Measurements from ENCODE around the gene PLIN4.
A peak's percentile ranks its signal among the peaks of the same experiment; 100 is the strongest.
"Not testable (repeated sequence)": the region's sequence is repeated elsewhere in the genome, so short reads cannot be mapped to it uniquely, and the experiment has no call there.

PLIN4 gene

DNA sequence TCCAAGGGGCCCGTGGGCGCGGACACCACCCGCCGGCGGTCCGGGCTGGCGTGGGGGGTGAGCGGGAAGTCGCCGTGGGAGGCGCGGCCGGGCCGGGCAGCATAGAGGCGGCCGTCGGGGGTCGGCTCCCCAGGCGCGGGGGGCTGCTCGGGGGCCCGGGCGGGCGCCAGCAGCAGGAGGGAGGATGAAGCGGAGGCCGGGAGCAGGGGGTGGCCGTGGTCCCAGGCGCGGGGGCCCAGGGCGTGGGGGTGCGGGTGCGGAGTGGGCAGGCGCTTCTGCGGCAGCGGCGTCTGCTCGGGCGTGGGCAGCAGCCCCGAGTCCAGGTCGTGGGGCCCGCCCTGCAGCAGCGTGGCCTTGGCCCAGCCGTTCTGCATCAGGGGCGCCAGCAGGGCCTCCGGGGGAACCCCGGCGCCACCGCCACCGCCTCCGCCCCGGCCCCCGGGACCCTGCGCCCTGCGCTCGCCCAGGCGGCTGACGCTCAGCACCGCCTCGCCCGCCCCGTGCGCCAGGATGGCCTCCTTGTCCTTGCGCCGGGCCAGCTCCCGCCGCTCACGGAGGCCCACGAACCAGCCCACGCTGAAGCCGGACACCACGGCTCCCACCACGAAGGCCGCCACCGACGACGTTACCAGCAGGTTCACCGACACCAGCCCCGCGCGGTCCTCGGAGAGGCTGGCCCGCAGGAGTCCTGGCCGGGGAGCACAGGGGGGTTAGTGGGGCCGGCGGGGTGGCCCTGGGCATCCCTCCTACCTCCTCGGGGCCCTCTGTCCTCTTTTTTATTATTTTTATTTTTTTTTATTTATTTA is 25.8 kb upstream of the PLIN4 start:
- no peak for DNase-seq

GRCh38 chr19:4542896-4543841 is 24.9 kb upstream of the PLIN4 start:
- no peak for DNase-seq

DNA sequence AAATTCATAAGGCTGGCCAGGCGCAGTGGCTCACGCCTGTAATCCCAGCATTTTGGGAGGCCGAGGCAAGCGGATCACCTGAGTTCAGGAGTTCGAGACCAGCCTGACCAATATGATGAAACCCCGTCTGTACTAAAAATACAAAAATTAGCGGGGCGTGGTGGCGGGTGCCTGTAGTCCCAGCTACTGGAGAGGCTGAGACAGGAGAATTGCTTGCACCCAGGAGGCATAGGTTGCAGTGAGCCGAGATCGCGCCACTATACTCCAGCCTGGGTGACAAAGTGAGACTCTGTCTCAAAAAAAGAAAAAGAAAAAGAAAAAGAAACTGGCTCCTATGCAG is 23.5 kb upstream of the PLIN4 start:
- not testable (repeated sequence) for DNase-seq

- DNase-seq: no peak
Measured at GRCh38 chr19:4541114-4541805, 23.0 kb upstream of the PLIN4 start.

GRCh38 chr19:4539693-4540581 is 21.7 kb upstream of the PLIN4 start, which contains the start of gene LRG1:
LRG1 (minus strand) TSS chr19:4540036; CDS start chr19:4540013, 23 bp downstream.
- DNase-seq: no peak

DNA sequence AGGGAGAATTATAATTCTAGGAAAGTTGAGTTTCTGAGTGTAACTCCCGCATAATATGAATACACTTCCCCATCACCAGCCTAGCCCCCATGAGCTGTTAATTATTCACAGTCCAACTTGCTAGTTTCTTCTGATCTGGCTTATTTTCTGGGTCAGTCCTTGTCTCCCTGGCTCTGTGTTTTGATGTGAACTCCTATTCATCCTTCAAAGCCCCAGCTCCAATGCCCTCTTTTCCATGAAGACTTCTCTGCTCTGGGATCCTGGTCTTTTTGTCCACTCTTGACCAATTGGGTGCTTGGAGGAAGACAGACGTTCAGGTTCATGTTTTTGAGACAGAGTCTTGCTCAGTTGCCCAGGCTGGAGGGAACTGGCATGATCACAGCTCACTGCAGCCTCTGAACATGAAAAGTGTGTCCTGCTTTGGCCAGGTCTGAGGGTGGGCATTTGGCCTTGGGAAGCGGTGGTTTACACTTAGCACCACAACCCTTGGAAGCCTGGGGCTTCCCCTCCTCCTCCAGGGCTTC is 20.9 kb upstream of the PLIN4 start:
- DNase-seq: no peak

DNA sequence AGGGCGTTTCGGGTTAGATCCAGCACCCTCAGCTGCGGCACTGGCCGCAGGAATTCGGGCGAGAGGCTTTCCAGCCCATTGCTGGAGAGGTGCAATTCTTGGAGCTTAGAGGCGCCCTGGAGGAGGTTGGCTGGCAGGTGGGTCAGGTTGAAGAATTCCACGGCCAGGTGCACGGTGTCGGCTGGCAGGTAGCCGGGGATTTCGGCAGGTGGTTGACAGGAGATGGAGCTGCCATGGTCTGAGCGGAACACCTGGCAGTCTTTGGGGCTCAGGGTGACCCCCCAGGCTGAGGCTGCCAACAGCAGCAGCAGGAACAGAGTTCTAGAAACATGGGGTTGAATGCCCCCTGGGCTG is 20.3 kb upstream of the PLIN4 start:
- no peak for DNase-seq

- DNase-seq: peak; percentile 45 to 48
Measured at GRCh38 chr19:4537953-4538600, 19.8 kb upstream of the PLIN4 start.

DNA sequence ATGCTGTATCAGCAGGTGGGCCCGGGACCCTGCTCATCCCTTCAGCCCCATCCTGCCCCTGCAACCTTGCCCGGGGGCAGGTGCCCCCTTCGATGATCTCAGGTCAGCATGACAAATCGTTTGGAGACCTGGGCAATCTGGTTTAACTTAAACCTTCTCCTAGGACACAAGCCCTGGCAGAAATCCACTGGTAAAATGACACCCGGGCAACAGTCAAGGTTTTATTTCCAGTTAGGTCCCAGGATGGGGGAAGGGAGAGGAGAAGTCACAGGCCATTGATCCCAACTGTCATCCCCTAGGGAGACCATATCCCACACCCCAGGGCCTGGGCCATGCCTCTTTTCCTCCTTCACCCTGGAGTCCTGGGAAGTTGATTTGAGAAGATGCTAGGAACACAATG is 18.5 kb upstream of the PLIN4 start:
- DNase-seq: no peak

DNA sequence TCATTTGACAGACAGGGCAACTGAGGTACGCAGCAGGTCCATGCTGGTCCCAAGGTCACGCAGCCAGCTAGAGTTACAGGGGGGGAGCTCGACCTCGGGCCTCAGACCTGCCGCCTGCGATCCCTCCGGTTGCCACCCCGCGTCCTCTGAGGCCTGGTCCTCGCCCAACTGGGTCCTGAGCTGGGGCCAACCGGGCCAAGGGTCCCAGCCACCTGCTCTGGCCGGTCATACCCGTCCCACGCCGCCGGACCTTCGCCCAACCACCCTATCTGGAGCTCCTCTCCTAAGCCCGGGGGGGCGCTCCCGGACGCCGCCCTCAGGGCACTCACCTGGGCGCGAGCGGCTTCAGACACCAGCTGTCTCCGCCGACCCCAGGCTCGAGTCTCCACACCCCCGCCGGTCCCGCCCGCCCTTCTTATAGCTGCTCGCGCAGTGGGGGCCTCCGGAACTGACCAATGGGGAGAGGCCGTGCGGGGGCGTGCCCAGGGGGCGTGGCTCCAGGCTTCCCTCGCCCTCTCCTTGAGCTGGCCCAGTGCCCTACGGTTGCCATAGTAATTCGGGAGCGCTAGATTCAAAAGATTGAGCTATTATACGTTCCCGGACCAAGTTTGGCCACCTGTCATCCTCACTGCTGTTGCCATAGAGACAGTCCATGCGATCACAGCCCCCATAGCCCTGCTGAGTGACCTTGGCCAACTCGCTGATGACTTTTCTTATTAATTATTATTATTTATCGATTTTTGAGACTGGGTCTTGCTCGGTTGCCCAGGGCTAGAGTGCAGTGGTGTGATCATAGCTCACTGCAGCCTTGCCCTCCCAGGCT is 16.8 kb upstream of the PLIN4 start, which contains the start of gene PLIN5:
TSS of gene PLIN5 (minus strand) at position 389 of the 823 bp plus-strand sequence. CDS start 1,150 bp downstream, outside the sequence.
- peak; percentile 71 to 76 for DNase-seq

- no peak for DNase-seq
Measured at GRCh38 chr19:4533835-4534424, 15.6 kb upstream of the PLIN4 start.

GRCh38 chr19:4533334-4533733 is 15.0 kb upstream of the PLIN4 start:
- no peak for DNase-seq

GRCh38 chr19:4531562-4532165 is 13.4 kb upstream of the PLIN4 start:
- peak in 1 of 2 experiments; percentile 28 for DNase-seq

DNA sequence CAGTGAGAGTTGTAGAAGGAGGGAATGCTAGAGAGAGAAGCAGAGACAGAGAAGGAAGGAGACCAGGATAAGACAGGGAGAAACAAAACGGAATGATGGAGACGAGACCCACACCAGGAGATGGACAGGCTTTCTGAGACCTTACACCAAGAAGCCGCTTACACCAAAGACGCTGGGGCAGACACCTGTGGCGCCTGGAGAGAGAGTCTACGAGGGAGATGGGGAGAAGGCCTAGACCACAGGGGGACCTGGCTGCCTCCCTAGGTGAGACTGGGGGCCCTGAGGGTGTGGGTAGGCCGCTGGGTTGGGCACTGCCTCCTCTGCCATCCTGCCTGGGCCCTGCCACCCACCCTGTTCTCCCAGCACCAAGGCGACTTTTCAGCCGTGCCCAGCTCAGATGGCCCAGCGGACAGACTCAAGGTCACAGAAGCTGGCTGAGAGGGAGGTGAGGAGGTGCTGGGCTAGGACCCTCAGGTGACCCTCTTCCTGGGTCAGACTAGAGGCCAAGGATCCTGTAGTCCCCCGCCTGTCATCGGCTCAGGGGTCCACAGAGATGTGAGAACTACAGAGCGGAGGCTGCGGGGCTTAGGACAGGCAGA is 11.7 kb upstream of the PLIN4 start:
- no peak for DNase-seq

DNA sequence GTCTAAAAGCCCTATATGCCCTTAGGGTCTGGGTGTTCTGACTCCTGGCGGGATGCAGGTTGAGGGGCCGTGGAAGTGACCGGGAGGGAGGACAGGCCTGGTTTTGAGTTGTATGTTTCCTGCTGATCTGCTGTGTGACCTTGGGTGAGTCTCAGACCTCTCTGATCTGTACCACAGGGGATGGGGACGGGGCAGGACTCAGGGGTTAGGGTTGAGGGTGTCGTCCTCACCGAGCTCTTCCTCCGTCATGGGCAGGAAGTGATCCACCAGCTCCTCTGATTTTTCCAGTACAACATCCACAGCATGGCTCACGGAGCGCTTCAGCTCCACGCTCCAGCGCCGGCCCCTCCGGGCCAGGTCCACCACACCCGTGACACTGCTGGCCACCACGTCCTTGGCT is 10.6 kb upstream of the PLIN4 start:
- DNase-seq: no peak

DNA sequence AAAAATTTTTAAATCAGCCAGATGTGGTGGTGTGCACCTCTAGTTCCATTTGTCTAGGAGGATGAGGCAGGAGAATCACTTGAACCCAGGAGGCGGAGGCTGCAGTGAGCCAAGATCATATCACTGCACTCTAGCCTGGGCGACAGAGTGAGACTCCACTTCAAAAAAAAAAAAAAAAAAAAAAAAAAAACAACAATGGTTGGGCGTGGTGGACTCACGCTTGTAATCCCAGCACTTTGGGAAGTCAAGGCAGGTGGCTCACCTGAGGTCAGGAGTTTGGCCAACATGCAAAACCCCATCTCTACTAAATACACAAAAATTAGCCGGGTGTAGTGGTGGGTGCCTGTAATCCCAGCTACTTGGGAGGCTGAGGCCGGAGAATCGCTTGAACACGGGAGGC is 9.1 kb upstream of the PLIN4 start:
- not testable (repeated sequence) for DNase-seq

DNA sequence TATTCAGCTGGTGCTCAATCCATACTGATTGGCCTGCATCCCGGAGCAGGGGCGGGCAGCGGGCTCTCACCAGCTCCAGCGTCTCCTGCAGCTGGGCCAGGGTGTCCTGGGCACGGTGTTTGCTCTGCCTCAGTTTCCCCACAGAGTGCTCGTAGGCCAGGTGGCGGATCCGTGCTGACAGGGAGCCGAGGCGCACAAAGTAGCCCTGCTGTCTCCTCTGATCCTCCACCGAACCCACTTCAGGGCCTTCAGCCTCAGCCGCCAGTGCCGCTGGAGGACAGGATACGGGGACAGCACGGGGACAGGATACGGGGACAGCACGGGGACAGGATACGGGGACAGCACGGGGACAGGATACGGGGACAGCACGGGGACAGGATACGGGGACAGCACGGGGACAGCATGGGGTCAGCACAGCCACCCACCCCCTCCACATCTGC is 7.3 kb upstream of the PLIN4 start:
- no peak for DNase-seq

- peak in 1 of 2 experiments; percentile 12 for DNase-seq
Measured at GRCh38 chr19:4524808-4525562, 6.7 kb upstream of the PLIN4 start.
